HCEC 1CT (cell line): ENCODE results near the gene SNAP47.
"Not testable (repeated sequence)": the region's sequence is repeated elsewhere in the genome, so short reads cannot be mapped to it uniquely, and the experiment has no call there.

Source experiments
- DNase-seq: peaks from one replicate; pipeline ENCODE4 v3.0.0-alpha.2; 2017

The SNAP47 gene, protein sequence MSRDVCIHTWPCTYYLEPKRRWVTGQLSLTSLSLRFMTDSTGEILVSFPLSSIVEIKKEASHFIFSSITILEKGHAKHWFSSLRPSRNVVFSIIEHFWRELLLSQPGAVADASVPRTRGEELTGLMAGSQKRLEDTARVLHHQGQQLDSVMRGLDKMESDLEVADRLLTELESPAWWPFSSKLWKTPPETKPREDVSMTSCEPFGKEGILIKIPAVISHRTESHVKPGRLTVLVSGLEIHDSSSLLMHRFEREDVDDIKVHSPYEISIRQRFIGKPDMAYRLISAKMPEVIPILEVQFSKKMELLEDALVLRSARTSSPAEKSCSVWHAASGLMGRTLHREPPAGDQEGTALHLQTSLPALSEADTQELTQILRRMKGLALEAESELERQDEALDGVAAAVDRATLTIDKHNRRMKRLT

GRCh38 chr1:227734856-227735538, at the start of gene SNAP47, which contains the start of gene JMJD4:
SNAP47 (plus strand) TSS chr1:227735435; CDS start chr1:227747737, 12,302 bp downstream.
JMJD4 (minus strand) TSS chr1:227735302; CDS start chr1:227735273, 29 bp downstream.
- DNase-seq = peak; percentile 87

DNA sequence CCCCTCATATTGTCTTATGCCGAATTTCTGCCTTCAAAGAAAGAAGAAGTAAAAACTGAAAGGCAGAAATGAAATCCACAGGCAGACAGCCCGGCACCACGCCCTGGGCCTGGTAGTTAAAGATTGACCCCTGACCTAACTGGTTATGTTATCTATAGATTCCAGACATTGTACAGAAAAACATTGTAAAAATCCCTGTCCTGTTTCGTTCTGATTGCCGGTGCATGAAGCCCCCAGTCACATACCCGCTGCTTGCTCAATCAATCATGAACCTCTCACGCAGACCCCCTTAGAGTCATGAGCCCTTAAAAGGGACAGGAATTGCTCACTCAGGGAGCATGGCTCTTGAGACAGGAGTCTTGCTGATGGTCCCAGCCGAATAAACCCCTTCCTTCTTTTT, 49.4 kb upstream of the SNAP47 start:
- no peak for DNase-seq

DNA sequence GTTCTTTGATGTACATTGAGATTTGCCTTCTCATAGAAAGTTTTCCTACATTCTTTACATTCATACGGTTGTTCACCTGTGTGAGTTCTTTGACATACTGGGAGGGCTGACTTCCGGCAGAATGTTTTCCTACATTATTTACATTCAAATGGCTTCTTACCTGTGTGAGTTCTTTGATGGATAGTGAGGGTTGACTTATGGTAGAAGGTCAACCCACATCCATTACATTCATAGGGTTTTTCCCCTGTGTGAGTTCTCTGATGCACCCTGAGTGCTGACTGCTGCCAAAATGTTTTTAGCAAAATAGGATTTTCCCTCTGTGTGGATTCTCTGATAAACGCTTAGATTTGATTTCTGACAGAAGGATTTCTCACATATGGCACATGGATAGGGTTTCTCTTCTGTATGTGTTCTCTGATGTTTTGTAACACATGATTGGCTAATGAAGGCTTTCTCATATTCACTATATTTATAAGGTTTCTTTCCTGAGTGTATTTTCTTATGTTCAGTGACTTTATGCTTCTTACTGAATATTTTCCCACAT, 37.8 kb upstream of the SNAP47 start:
- DNase-seq = no peak

DNA sequence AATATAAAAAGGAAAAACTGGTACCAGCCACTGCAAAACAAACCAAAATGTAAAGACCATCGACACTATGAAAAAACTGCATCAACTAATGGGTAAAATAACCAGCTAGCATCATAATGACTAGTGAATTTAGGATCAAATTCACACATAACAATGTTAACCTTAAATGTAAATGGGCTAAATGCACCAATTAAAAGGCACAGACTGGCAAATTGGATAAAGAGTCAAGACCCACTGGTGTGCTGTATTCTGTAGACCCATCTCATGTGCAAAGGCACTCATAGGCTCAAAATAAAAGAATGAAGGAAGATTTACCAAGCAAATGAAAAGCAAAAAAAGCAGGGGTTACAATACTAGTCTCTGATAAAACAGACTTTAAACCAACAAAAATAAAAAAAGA, 33.6 kb upstream of the SNAP47 start:
- not testable (repeated sequence) for DNase-seq

GRCh38 chr1:227707846-227708245, 27.4 kb upstream of the SNAP47 start:
- DNase-seq = no peak

- DNase-seq = no peak
These were observed 25.8 kb upstream of the SNAP47 start for GRCh38 chr1:227709451-227709850.

GRCh38 chr1:227710474-227710873, 24.8 kb upstream of the SNAP47 start:
- not testable (repeated sequence) for DNase-seq

DNA sequence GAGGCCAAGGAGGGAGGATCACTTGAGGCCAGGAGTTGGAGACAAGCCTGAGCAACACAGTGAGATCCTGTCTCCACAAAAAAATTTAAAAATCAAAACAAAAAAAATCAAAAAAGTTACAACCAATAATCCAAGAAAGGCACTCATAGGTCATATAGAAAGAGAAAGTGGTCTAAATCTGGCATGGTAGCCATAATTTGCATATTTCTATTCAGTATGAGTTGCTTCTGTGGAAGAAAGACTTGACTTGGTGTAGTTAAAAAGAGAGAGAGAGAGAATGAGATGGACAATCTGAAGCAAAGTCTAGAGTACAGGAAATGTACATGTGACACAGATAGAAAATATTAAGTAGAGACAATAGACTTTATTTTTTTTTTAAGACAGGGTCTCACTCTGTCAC, 22.6 kb upstream of the SNAP47 start:
- no peak for DNase-seq

GRCh38 chr1:227718932-227719331, 16.3 kb upstream of the SNAP47 start:
- DNase-seq = no peak

DNA sequence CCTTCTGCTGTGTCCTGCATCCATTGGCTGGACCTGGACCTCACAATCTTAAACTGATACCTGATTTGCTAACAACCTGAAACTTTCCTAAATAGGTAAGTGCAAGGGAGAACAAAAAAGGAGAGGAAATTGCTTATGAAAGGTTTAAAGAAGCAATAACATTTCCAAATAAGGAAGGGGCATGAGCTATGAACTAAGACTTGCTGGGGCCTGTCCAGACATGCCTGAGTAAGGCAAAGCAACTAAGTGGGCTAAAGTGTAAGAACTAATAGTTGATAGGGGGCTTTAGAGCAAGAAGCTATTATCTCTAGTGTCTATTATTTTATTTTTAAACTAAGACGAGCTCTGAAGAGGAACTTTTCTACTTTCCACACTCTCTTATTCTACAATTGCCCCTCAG, 11.8 kb upstream of the SNAP47 start:
- DNase-seq = no peak

DNA sequence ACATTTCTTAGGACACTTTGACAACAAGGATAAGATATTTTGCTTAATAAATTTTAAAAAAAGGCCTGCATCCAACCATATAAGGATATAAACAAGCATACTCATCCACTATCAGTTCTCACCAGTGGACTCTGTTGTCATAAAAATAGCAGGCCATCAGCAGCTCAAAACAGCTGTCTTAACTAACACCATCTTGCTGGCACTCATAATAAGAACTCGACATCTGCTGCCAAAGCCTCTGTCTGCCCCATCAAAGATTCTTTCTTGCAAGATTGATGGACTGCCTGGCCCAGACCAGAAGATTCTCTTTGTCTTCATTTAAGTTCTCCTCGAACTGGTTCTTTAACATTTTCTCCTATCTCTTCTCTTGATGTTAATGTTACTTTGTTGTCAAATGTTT, 10.2 kb upstream of the SNAP47 start:
- no peak for DNase-seq

GRCh38 chr1:227726318-227726717, 8.9 kb upstream of the SNAP47 start:
- DNase-seq = no peak

DNA sequence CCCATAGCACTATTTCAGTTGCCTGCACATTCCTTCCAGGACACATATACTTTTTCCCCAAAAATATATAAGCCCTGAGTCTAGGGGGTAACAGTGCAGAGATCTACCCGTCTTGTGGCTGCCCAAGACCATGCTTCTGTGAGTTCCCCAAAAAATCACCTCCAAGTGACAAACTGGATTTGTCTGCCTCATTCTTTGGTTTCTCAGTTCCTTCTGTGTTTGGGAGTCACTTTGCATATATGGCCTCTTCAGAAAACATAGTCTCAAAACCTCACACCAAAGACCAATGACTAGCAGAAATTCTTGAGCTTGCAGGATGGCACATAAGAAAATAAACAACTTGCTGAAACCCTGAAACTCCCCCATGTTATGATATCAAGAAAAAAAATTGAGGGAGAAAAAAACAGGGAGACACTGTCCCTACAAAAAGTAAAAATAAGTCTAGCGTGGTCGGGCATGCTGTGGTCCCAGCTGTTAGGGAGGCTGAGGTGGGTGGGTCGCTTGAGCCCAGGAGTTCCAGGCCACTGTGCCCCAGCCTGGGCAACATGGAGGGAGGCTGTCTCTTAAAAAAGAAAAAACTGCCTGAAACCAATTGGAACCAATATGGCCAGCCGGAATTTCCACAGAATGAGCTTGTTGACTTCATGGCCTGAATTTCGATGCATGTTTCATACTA, 8.2 kb upstream of the SNAP47 start:
- no peak for DNase-seq

DNA sequence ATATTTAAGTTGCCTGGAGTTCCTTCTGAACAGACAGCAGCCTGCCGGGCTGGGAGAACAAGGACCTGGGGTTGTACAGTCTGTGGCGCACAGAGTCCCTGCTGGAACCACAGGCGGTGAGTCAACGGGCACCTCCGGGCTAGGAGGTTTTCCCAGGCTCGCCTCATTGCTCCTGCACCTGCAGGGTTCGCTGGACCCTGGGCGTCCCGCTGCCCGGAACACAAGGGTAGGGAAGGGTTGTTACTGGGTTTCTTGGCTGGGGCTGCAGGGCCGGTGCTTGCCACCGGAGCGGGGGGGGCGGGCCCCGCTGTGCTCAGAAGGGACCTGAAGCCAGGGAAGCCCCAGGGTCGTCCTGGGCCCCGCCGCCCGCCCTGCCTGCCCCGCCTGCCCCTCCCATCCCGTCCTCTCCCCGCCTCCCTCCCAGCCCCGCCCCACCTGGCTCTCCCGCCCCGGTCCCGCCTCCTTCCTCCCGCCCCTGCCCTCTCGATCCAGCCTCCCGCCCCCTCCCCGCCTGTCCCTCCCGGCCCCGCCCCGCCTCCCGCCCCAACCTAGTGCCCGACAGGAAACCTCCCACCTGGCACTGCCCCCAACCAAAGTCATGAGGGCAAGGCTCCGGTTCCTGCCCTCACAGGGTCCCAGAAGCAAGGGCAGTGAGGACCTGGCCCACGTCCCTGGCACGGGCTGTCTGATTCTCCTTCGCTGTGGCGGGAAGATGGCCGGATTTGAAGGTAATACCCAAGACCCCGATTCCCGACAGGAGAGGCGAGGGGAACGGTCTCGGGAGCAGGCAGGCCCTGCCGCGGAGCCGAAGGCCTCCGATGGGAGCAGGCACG, 7.0 kb upstream of the SNAP47 start:
- no peak for DNase-seq

DNA sequence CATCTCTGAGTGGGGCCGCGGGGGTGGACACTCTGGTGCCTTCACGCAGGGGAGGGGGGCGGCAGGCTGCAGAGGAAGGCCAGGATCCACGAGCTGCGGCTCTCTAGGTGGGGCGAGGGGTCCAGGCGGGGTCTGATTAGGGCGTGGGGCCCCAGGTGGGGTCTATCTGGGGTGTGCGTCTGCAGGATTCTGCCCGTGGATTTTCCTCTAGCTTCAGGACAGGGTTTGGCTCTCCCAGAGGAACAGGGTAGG, 6.4 kb upstream of the SNAP47 start:
- no peak for DNase-seq

GRCh38 chr1:227729144-227729880, 5.9 kb upstream of the SNAP47 start:
- no peak for DNase-seq

DNA sequence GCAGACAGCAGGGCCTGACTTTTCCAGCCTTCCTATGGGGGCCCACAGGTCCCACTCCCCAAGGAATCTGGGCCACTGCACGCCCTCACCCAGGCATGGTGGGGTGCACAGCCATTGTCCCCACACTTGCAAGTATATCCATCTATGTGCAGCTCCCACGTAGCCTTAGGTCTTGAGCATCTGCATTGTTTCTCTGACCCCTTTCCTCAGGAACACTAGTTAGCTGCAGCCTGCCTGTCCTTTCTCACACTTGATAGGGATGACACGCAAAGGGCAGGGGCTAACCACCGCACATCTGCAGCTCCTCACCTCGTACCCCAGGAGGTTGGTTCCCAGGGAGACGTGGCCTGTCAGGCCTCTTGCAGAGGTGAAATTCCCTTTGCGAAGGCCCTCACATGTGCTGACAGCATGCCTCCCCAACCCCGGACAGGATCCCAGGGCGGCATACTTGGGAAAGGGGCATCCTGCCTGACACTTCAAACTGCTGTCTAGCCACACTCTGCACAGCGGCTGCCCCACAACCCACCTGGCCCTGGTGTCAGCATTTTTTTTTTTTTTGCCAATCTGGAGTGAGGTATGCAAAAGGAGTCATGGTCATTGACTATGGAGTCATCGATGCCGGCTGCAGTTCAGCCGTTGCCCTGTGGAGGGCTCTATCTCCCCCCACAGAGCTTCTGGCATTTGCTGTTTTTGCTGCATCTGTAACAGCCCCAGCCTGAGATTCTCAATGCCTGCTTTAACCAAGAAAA, 5.2 kb upstream of the SNAP47 start:
- peak; percentile 57 for DNase-seq

GRCh38 chr1:227730630-227731151, 4.5 kb upstream of the SNAP47 start:
- DNase-seq = no peak

DNA sequence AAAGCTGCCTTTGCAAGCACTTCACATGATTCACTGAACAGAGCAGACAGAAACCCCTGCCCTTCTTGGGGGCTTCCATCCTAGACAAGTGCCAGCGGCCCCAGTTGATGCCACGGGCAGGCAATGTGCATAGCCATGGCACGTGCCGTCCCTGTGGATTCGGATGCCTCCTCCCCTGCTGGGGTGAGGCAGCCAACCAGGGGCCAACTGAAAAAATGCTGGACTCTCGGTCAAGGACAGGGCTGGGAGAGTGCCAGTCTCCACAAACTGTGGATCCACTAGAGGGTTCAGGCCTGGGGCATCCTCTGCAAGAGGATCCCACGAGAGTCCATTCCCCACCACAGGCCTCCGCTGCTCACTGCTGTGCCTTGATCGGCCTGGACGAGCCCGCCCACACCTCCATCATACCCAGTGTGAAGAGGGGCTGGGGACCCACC, 4.0 kb upstream of the SNAP47 start:
- no peak for DNase-seq

- DNase-seq = no peak
These were observed 3.3 kb upstream of the SNAP47 start for GRCh38 chr1:227731696-227732585.
